ENCODE data around the gene SUCO. TPM values are rescaled to one million over a fixed set of nuclear protein-coding genes. Genes with fewer than 3 reads are reported as not detected.

SUCO gene
- total RNA-seq (2022; extraction: Qiagen RNA extraction; ENCODE audit: low read depth): 9.6 to 13.0 TPM (median 10.6 TPM) in 5 replicates

DNA sequence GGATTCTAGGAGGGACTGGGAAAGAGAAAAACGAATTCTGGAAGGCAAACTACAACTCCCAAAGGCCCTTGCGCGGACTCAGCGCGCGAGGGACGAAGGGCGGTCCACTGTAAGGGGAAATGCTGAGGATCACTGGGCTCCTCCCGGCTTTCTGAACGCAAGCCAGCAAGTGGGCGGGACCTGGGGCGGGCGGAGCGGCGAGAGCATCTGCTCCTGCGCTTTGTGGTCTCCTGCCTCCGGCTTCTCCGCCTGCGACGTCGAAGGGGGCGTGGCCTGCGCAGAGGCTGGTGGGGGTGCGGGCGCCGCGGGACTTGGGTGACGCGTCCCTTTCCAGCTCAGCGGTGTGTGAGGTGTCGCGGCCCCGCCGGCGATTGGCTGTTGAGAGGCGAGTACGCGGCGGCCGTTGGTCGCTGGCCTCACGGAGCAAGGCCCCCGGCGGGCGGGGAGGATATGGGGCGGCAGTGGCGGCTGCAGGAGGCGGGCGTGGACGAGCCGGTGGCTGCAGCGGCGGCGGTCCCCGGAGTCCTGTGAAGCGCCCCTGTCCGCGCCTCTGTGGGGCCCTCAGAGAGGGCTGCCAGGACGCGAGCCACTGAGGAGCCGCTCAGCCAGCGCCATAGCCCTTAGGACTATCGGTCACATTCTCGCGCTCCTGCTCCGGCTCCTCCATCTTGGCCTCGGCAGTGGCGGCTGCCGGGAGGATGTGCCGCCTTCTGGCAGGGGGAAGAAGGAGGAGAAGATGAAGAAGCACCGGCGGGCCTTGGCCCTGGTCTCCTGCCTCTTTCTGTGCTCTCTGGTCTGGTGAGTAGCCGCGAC lies at the start of gene SUCO:
TSS of gene SUCO (plus strand) at position 451 of the 813 bp plus-strand sequence. CDS start at position 737, 286 bp downstream.

DNA sequence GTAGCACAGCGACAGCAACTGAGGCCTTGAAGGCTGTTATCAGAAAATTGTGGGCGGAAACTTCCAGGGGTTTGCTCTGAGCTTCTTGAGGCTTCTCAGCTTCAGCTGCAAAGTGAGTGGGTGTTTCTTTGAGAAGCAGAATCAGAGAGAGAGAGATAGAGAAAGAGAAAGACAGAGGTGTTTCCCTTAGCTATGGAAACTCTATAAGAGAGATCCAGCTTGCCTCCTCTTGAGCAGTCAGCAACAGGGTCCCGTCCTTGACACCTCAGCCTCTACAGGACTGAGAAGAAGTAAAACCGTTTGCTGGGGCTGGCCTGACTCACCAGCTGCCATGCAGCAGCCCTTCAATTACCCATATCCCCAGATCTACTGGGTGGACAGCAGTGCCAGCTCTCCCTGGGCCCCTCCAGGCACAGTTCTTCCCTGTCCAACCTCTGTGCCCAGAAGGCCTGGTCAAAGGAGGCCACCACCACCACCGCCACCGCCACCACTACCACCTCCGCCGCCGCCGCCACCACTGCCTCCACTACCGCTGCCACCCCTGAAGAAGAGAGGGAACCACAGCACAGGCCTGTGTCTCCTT lies 126.0 kb downstream of the SUCO start, which contains the start of gene FASLG:
TSS of gene FASLG (plus strand) at position 233 of the 583 bp plus-strand sequence. CDS start at position 332, 99 bp downstream.

Other genes with a start within 250 kb of the SUCO start
- gene C1orf105, start 112.5 kb upstream of the SUCO start, total RNA-seq (2022; extraction: Qiagen RNA extraction; ENCODE audit: low read depth): not detected in 5 replicates
- 34.5 to 39.8 TPM (median 38.4 TPM) in 5 replicates for gene PIGC, start 89.1 kb upstream of the SUCO start, total RNA-seq (2022; extraction: Qiagen RNA extraction; ENCODE audit: low read depth)
- gene FASLG, start 126.0 kb downstream of the SUCO start, total RNA-seq (2022; extraction: Qiagen RNA extraction; ENCODE audit: low read depth): 0.12 TPM in 1 of 5 replicates, not detected in the others